ENCODE results near the gene KATNB1.

Gene KATNB1

GRCh38 chr16:57749101-57749692 is 13.6 kb downstream of the KATNB1 start:
- TF ChIP-seq CTCF (IDR thresholded peaks at IDR 0.05; ENCODE audit: low read depth, low read length, missing control alignments), result no peak
- no peak for DNase-seq (ENCODE audit: low read depth)
- H3K4me3 ChIP-seq (ENCODE audit: low read depth, low read length), result no peak overlapping the region

GRCh38 chr16:57749856-57750452 is 14.4 kb downstream of the KATNB1 start:
- H3K4me3 ChIP-seq (ENCODE audit: low read depth, low read length), result no peak overlapping the region
- DNase-seq (ENCODE audit: low read depth), result no peak
- TF ChIP-seq CTCF (IDR thresholded peaks at IDR 0.05; ENCODE audit: low read depth, low read length, missing control alignments), result no peak

GRCh38 chr16:57750796-57751538 is 15.4 kb downstream of the KATNB1 start:
- TF ChIP-seq CTCF (IDR thresholded peaks at IDR 0.05; ENCODE audit: low read depth, low read length, missing control alignments), result no peak
- no peak overlapping the region for H3K4me3 ChIP-seq (ENCODE audit: low read depth, low read length)
- DNase-seq (ENCODE audit: low read depth), result no peak

- no peak for DNase-seq (ENCODE audit: low read depth)
- H3K4me3 ChIP-seq (ENCODE audit: low read depth, low read length), result no peak overlapping the region
- no peak for TF ChIP-seq CTCF (IDR thresholded peaks at IDR 0.05; ENCODE audit: low read depth, low read length, missing control alignments)
Observed at GRCh38 chr16:57751539-57752202, 16.1 kb downstream of the KATNB1 start.

GRCh38 chr16:57752203-57752580 is 16.6 kb downstream of the KATNB1 start:
- H3K4me3 ChIP-seq (ENCODE audit: low read depth, low read length), result no peak overlapping the region
- DNase-seq (ENCODE audit: low read depth), result no peak
- no peak for TF ChIP-seq CTCF (IDR thresholded peaks at IDR 0.05; ENCODE audit: low read depth, low read length, missing control alignments)

- TF ChIP-seq CTCF (IDR thresholded peaks at IDR 0.05; ENCODE audit: low read depth, low read length, missing control alignments), result no peak
- no peak for DNase-seq (ENCODE audit: low read depth)
- no peak overlapping the region for H3K4me3 ChIP-seq (ENCODE audit: low read depth, low read length)
Observed at GRCh38 chr16:57752581-57753447, 17.2 kb downstream of the KATNB1 start.

Measured in GM12864 (cell line).